Myocyte (in vitro differentiated cells): ENCODE measurements around the gene DAGLB. TPM values are rescaled to one million over a fixed set of nuclear protein-coding genes. Genes with fewer than 3 reads are reported as not detected.
"Not testable (repeated sequence)": the region's sequence is repeated elsewhere in the genome, so short reads cannot be mapped to it uniquely, and the experiment has no call there.

Experiments used
- DNase-seq: peaks from one replicate; pipeline ENCODE4 v3.0.0-alpha.2; 2012; ENCODE audit warnings: low read depth
- total RNA-seq: library from RNA; depleted of rRNA; stranded (reverse); fragments of >200 nt; gene quantifications from 2 replicates; pipeline ENCODE4 v1.2.3, GENCODE V29; 2014

The DAGLB gene
- total RNA-seq, 1 donor from 2014 or later, result 31.3 TPM

DNA sequence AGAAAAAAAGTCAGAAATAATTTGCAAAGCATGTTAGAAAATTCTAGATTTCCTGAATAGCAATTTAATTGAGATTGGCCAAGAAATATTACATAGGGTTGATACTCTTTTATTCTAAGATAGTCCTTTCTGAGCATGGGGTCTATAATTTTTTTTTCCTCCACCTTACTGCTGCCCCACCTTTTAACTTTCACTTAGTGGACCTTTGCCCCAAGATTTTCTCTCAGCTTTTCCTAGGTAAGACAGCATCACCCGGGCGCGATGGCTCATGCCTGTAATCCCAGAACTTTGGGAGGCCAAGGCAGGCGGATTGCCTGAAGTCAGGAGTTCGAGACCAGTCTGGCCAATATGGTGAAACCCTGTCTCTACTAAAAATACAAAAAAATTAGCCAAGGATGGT, 69.2 kb downstream of the DAGLB start:
- not testable (repeated sequence) for DNase-seq

DNA sequence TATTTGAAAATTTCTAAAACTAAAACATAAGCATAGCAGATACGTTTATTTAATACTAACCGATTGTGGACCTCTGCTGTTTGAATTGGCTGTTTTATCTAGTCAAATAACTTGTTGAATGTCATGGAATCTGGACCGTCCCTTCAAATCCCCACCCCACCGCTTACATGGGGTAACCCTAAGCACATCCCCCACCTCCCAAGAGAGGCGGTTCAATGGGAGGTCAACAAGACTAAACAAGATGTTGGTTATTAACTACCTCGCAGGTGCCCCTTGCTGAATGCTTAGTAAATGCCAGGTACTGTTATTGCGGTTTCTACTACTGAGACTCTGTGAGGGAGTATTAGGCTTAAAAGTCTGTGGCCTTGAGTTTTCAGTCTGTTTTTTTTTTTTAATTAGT, 70.9 kb downstream of the DAGLB start:
- no peak for DNase-seq

DNA sequence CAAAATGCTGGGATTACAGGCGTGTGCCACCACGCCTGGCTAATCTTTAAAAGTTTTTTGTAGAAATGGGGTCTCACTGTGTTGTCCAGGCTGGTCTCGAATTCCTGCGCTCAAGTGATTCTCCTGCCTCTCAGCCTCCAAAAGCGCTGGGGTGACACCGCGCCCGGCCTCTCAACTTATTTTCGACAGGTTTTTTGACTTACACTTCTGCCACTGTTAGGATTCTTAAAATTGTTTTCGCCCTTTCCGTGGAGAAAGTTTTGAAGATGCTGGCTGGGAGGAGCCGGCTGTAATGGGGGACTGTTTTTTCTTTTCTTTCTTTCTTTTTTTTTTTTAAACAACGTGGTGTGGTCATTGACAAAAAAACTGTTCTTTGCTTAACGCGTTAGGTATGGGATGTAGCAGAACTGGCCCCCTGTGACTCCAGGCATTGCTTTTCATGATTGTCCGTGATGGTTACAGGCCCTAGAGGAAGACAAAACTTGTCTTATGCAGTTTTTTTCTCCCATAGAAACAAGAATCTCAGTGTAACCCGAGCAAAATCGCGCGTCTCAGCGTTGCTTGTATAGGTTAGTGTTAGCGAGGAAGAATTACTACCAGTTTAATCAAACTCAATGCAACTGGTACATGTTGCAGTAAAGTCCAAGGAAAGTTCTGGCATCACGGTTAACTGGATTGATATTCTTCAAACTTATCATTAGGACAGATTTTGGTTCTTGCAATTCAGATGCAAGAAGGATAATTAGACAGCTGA, 72.2 kb downstream of the DAGLB start:
- peak; percentile 38 for DNase-seq

DNA sequence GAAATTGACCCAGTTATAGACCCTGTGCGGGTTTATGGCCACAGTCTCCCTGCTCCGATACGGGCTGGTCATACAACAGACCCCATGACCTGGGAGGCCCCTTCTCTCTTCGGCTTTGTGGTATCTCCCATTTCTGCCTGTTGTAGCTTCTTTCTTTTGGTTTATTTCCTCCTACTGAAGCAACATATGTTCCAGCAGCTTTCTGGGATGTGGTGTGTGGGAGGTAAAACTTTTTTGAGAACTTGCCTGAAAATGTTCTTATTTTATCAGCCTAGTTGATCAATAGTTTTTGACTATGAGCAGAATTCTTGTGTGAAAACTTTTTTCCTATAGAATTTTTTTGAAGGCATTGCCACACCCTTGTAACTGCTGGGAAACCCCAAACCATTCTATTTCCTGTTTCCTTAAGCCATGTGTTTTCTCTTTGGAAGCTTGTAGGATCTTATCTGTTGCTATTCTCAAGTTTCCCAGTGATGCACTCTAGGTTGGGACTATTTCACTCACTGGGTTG, 80.0 kb downstream of the DAGLB start:
- peak; percentile 53 for DNase-seq

- no peak for DNase-seq
Observed at GRCh38 chr7:6365451-6365850, 82.3 kb downstream of the DAGLB start.

DNA sequence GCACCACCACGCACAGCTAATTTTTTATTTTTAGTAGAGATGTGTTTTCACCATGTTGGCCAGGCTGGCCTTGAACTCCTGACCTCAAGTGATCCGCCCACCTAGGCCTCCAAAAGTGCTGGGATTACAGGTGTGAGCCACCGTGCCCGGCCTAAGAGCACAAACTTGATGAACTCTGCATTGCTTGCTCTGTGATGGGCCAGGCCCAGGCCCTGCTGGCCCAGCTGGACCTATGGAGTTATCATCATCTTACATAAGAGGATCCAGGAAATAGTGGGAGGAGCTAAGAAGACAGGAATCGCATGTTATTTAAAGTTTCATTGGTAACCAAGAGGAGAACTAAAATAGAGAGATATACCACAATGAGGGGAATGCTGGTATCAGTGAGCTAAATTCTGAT, 86.9 kb downstream of the DAGLB start:
- DNase-seq, result no peak

DNA sequence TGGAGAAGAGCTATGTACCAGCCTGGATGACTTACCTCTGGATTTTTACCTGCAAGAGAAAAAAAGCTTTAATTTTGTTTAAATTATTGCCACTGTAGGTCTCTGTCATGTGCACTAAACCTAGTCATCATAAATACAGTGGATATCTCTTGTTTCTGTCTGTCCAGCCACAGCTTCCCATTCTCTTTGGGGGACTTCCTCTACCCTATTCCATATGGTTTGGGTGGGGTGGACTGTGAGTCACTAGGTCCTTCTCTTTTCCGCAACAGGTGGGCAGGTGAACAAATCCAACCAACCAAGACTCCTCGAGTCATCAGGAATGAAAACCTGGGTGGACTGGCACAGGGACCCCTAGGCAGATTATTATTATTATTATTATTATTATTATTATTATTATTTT, 88.0 kb downstream of the DAGLB start:
- no peak for DNase-seq

Other genes with a start within 250 kb of the DAGLB start
- 27.4 and 58.6 TPM in 2 replicates for gene CYTH3, start 175.3 kb downstream of the DAGLB start, total RNA-seq
- 25.2 and 42.1 TPM in 2 replicates for gene FAM220A, start 99.0 kb downstream of the DAGLB start, total RNA-seq
- 91.0 and 105 TPM in 2 replicates for gene RAC1, start 73.4 kb downstream of the DAGLB start, total RNA-seq
- 184 and 240 TPM in 2 replicates for gene KDELR2, start 36.2 kb upstream of the DAGLB start, total RNA-seq
- 0.27 TPM in 1 of 2 replicates, not detected in the other for gene GRID2IP, start 103.5 kb upstream of the DAGLB start, total RNA-seq
- 84.3 and 103 TPM in 2 replicates for gene ZDHHC4, start 129.5 kb upstream of the DAGLB start, total RNA-seq
- gene INTS15, start 142.1 kb upstream of the DAGLB start, total RNA-seq, result 26.2 and 33.3 TPM in 2 replicates
- 1.0 and 1.9 TPM in 2 replicates for gene ZNF853, start 167.7 kb upstream of the DAGLB start, total RNA-seq
- 33.7 and 40.8 TPM in 2 replicates for gene ZNF316, start 189.4 kb upstream of the DAGLB start, total RNA-seq